C4-2B (cell line): ENCODE data around the gene LRRC4C.

ENCODE experiments used
- ZFX ChIP-seq: fragments of 450-650 bp; IDR thresholded peaks from 2 replicates; pipeline ENCODE4 v1.6.1; 2017
- TF ChIP-seq, protein P1 (sequence below): fragments of 450-650 bp; conservative IDR thresholded peaks from 2 replicates; pipeline ENCODE4 v1.5.1; 2017; ENCODE audit warnings: mild to moderate bottlenecking

DNA sequence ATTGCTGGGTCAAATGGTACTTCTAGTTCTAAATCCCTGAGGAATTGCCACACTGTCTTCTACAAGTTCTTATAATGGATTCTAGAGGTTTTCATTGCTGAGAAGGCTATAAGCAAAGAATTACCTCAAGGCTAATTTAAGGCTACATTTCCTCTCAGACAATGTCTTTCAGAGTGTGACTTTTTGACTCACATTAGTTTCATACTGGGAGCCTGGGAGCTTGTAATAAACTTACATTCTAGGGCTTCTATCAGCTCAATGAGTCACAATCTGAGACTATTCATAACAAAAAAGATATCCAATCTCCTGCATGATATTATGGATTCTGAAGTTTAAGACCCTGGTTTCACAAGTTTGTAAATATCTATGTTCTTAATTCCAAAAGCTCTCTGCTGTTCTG is 408.7 kb downstream of the LRRC4C start:
- TF ChIP-seq, protein P1, sequence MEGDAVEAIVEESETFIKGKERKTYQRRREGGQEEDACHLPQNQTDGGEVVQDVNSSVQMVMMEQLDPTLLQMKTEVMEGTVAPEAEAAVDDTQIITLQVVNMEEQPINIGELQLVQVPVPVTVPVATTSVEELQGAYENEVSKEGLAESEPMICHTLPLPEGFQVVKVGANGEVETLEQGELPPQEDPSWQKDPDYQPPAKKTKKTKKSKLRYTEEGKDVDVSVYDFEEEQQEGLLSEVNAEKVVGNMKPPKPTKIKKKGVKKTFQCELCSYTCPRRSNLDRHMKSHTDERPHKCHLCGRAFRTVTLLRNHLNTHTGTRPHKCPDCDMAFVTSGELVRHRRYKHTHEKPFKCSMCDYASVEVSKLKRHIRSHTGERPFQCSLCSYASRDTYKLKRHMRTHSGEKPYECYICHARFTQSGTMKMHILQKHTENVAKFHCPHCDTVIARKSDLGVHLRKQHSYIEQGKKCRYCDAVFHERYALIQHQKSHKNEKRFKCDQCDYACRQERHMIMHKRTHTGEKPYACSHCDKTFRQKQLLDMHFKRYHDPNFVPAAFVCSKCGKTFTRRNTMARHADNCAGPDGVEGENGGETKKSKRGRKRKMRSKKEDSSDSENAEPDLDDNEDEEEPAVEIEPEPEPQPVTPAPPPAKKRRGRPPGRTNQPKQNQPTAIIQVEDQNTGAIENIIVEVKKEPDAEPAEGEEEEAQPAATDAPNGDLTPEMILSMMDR: no peak
- no peak for TF ChIP-seq ZFX
